K562 (cell line): ENCODE measurements around the gene TGFB1I1.

Source experiments
- DPF2 ChIP-seq: fragments of 450-650 bp; IDR thresholded peaks from 2 replicates; pipeline ENCODE4 v1.6.1; 2016
- EGR1 ChIP-seq: fragments of 450-650 bp; conservative IDR thresholded peaks from 2 replicates; pipeline ENCODE4 v1.6.1; 2017; ENCODE audit warnings: mild to moderate bottlenecking
- GABPA ChIP-seq: fragments of 200-800 bp; sonication (Bioruptor generic); conservative IDR thresholded peaks from 2 replicates; pipeline ENCODE4 v1.6.1; 2016; ENCODE audit warnings: low read depth, missing genetic modification characterization, missing compliant biosample characterization
- JUND ChIP-seq, 2 experiments: IDR thresholded peaks; 2 replicates in 1 of 2; 3 replicates in 1 of 2; pipeline ENCODE4 v1.6.1; 2011; ENCODE audit warnings: borderline replicate concordance in 2 of 2, low read depth in 2 of 2, low read length in 2 of 2, improper control_type of control experiment in 1 of 2, missing biosample characterization in 1 of 2, missing genetic modification characterization in 1 of 2, missing genetic modification reagents in 1 of 2
- POLR2AphosphoS5 ChIP-seq: IDR thresholded peaks from 2 replicates; pipeline ENCODE4 v1.6.1; 2011; ENCODE audit warnings: mild to moderate bottlenecking, low read depth, low read length, moderate library complexity; ENCODE audit not compliant: control insufficient read depth, insufficient read depth
- ZNF274 ChIP-seq: IDR thresholded peaks from 2 replicates; pipeline ENCODE4 v1.6.1; 2011; ENCODE audit warnings: low read depth, mild to moderate bottlenecking, low read length, moderate library complexity, borderline replicate concordance
- TF ChIP-seq, protein P1 (sequence below), 3 experiments: IDR thresholded peaks in 2 of 3; conservative IDR thresholded peaks in 1 of 3; 2 replicates each; pipeline ENCODE4 v1.5.1; 2011 to 2012; ENCODE audit warnings: low read length in 3 of 3, mild to moderate bottlenecking in 3 of 3, control low read depth in 2 of 3, improper control_type of control experiment in 1 of 3, inconsistent platforms in 1 of 3, low read depth in 1 of 3, mixed read lengths in 1 of 3, moderate library complexity in 1 of 3; ENCODE audit not compliant: insufficient read depth in 2 of 3
- TF ChIP-seq, protein P2 (sequence below): fragments of 250-450 bp; sonication (Bioruptor Pico); IDR thresholded peaks from 2 replicates; pipeline ENCODE4 v1.5.0; 2020; ENCODE audit warnings: mild to moderate bottlenecking
- TF ChIP-seq, protein P3 (sequence below): sonication (generic); formaldehyde crosslinking; IDR thresholded peaks from 2 replicates; pipeline ENCODE4 v1.8.1; 2022; ENCODE audit warnings: missing genetic modification reagents

DNA sequence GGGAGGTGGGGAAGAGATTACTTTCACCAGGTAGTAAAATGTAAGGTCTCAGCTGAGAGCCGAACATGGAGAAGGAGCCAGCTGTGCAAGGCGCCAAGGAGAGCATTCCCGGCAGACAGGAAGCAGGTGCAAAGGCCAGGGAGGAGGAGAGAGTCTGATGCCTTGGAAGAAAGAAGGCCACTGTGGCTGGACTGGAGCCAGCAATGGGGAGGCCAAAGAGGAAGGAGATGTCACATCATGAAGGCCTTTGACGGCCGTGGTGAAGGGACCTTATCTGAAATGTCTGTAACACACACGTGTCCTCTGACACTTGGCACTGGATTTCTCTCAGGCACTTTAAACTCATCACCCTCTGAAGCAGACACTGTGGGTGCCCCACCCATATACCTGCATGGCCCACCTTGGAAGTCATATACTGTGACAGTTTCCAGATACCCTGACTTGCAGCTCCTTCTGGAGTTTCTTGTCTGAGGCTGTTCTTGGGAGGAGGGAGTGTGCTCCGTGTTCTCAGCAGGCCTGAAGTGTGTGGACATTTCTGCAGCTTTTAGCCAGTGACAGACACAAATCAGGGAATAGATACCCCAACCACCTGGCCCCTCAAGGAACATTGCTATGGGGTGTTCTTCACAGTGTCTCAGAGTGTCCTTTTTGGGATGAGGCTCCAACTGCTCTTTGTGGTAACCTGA lies 9.0 kb downstream of the TGFB1I1 start:
- TF ChIP-seq, protein P1, sequence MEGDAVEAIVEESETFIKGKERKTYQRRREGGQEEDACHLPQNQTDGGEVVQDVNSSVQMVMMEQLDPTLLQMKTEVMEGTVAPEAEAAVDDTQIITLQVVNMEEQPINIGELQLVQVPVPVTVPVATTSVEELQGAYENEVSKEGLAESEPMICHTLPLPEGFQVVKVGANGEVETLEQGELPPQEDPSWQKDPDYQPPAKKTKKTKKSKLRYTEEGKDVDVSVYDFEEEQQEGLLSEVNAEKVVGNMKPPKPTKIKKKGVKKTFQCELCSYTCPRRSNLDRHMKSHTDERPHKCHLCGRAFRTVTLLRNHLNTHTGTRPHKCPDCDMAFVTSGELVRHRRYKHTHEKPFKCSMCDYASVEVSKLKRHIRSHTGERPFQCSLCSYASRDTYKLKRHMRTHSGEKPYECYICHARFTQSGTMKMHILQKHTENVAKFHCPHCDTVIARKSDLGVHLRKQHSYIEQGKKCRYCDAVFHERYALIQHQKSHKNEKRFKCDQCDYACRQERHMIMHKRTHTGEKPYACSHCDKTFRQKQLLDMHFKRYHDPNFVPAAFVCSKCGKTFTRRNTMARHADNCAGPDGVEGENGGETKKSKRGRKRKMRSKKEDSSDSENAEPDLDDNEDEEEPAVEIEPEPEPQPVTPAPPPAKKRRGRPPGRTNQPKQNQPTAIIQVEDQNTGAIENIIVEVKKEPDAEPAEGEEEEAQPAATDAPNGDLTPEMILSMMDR (IDR thresholded peaks at IDR 0.05 in 2 of 3, conservative IDR thresholded peaks at IDR 0.05 in 1 of 3; ENCODE audit: insufficient read depth in 2 of 3, low read depth in 1 of 3, low read length in 3 of 3) = no peak
- TF ChIP-seq DPF2 (no peak), POLR2AphosphoS5 (no peak), JUND (IDR thresholded peaks at IDR 0.05; ENCODE audit: borderline replicate concordance, low read depth, low read length) (peak; percentile 9; the same call in 1 of the 2 replicates), JUND (tag; IDR thresholded peaks at IDR 0.05; ENCODE audit: borderline replicate concordance, low read depth, low read length) (no peak; the same call in 2 of the 3 replicates), ZNF274 (no peak), GABPA (no peak), EGR1 (no peak)
- TF ChIP-seq, protein P2, sequence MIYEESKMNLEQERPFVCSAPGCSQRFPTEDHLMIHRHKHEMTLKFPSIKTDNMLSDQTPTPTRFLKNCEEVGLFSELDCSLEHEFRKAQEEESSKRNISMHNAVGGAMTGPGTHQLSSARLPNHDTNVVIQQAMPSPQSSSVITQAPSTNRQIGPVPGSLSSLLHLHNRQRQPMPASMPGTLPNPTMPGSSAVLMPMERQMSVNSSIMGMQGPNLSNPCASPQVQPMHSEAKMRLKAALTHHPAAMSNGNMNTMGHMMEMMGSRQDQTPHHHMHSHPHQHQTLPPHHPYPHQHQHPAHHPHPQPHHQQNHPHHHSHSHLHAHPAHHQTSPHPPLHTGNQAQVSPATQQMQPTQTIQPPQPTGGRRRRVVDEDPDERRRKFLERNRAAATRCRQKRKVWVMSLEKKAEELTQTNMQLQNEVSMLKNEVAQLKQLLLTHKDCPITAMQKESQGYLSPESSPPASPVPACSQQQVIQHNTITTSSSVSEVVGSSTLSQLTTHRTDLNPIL (CRISPR knock-in tag) = no peak
- TF ChIP-seq, protein P3, sequence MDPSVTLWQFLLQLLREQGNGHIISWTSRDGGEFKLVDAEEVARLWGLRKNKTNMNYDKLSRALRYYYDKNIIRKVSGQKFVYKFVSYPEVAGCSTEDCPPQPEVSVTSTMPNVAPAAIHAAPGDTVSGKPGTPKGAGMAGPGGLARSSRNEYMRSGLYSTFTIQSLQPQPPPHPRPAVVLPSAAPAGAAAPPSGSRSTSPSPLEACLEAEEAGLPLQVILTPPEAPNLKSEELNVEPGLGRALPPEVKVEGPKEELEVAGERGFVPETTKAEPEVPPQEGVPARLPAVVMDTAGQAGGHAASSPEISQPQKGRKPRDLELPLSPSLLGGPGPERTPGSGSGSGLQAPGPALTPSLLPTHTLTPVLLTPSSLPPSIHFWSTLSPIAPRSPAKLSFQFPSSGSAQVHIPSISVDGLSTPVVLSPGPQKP (CRISPR knock-in tag) = no peak
